GM18873 (cell line): ENCODE results near the gene HNRNPL.
A peak's percentile ranks its signal among the peaks of the same experiment; 100 is the strongest.
"Not testable (repeated sequence)": the region's sequence is repeated elsewhere in the genome, so short reads cannot be mapped to it uniquely, and the experiment has no call there.

ENCODE experiments used
- ATAC-seq: cut with Tn5 transposase; IDR thresholded peaks from one replicate; pipeline ENCODE4 v1.9.1; 2021; ENCODE audit warnings: mild to moderate bottlenecking, moderate library complexity, moderate number of reproducible peaks; ENCODE audit not compliant: unreplicated experiment, low FRiP score

The HNRNPL gene

DNA sequence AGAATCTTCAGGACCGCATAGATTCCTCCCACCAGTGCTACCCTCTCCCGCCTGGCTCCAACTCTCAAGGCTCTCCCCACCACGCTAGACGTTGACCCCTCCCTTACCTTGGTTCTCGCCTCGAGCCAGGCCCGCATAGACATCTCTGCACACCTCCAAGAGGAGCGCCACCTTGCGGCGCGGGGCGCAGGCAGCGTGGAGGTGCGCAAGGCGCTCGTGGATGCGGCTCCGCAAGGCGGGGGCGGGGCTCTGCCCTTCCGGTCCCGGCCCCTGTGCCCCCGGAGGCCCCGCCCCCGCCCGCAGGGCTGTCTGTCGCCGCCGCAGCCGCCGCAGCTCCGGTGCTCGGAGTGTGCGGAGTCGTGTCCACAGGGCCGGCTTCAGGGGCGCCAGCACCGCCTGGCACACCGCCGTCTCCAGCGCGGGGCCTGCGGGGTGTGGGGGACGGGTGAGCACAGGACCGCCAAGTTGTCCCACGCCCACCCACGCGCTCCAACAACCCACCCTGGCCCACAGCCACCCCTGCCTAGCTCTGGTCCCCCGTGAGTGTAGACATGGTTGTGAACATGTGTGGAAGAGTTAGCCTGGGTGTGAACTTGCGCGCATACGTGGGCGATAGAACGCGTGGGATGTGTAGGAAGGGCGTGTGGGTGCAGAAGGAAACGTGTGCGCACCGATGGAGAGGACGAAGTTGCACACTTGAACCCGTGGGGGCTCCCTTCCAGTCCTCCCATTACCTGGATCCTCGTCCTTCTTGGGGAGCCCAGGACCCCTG, 20.2 kb upstream of the HNRNPL start:
- ATAC-seq = no peak

- ATAC-seq = no peak
Measured at GRCh38 chr19:38869160-38869835, 19.5 kb upstream of the HNRNPL start.

DNA sequence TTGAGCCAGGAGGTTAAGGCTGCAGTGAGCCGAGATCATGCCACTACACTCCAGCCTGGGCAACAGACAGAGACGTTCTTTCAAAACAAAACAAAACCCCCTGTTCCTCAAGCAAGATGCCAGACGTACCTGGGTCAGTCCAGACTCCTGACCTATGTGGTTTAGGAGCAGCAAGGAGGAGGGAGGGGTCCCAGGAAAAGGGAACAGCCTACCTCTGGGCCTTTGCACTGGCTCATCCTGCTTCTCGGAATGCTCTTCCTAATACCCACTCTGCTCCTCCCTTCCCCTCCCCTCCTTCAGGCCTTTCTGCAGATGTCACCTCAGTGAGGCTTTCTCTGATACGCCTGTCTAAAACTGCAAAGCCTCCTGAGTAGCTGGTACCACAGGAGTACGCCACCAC, 18.8 kb upstream of the HNRNPL start:
- ATAC-seq = no peak

- ATAC-seq = no peak
Measured at GRCh38 chr19:38867171-38867780, 17.5 kb upstream of the HNRNPL start.

GRCh38 chr19:38862321-38863059, 12.7 kb upstream of the HNRNPL start:
- ATAC-seq = no peak

GRCh38 chr19:38861368-38861767, 11.6 kb upstream of the HNRNPL start:
- no peak for ATAC-seq

GRCh38 chr19:38859631-38860204, 9.9 kb upstream of the HNRNPL start:
- not testable (repeated sequence) for ATAC-seq

GRCh38 chr19:38856813-38857212, 7.0 kb upstream of the HNRNPL start:
- ATAC-seq = no peak

- not testable (repeated sequence) for ATAC-seq
Measured at GRCh38 chr19:38855751-38856150, 6.0 kb upstream of the HNRNPL start.

DNA sequence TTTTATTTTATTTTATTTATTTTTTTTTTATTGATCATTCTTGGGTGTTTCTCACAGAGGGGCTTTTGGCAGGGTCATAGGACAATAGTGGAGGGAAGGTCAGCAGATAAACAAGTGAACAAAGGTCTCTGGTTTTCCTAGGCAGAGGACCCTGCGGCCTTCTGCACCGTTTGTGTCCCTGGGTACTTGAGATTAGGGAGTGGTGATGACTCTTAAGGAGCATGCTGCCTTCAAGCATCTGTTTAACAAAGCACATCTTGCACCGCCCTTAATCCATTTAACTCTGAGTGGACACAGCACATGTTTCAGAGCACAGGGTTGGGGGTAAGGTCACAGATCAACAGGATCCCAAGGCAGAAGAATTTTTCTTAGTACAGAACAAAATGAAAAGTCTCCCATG, 5.2 kb upstream of the HNRNPL start:
- ATAC-seq = not testable (repeated sequence)

DNA sequence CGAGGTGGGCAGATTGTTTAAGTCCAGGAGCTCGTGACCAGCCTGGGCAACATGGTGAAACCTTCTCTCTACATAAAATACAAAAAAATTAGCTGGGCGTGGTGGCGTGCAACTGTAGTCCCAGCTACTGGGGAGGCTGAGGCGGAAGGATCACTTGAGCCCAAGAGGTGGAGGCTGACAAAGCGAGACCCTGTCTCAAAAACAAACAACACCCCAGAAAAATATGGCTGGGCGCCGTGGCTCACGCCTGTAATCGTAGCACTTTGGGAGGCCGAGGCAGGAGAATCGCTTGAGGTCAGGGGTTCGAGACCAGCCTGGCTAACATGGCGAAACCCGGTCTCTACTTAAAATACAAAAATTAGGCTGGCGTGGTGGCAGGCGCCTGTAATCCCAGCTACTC, 3.4 kb upstream of the HNRNPL start:
- ATAC-seq = no peak

- ATAC-seq = no peak
Measured at GRCh38 chr19:38852231-38853044, 2.7 kb upstream of the HNRNPL start.

- ATAC-seq = no peak
Measured at GRCh38 chr19:38851622-38852230, 1.9 kb upstream of the HNRNPL start.

DNA sequence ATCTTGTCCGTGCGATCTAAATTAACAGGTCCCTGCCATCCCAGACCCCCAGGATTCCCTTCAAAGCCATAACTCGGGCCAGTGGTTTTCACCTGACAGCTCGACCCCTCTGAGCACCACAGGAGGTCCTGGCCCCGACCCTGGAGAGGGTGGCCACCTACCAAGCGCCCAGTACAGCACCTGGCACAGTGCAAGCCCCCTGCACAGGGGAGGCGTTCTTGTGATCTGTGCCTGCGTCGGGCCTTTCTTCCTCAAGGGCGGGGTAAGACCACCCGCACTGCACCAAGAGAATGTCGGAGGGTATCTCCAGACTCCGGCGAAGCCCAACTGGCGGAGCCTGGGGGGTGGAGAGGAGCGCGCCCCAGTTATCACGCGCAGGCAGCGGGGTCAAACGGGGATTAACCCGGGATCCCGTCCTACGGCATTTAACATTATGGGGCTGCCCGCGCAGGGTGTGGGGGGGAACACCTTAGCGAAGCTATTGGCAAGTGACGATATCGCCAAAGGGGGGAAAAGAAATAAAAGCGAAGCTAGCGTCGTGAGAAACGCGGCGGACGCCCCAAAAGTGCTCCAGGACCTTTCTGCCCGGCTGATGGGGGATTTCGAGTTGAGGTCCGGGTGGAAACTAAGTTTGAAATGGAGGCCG, 1.3 kb upstream of the HNRNPL start:
- ATAC-seq = no peak

DNA sequence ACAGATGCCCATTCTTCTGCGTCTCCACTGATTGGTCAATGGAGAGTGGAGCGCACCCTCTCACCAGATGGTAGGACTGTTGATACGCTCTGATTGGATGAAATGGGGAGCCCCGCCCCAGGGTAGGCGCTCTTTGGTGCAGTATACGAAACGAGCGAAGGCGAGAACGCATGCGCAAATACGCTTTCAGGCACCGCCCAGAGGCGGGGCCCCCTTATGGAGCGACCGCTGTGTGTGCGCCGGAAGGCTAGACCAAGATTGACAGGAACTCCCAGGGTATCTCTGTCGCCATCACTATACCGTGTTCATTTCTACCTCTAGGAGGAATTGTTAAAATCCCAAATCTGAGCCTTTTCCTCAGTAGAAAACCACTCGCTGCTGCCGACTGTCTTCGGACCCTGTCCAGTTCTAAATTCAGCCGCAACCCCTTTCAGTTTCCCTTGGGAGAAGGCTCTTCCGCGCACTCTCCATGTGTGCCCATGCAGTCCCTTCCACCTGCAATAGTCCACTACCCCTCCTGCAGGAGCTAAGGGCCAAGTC, 720 bp upstream of the HNRNPL start:
- ATAC-seq = peak; percentile 80

GRCh38 chr19:38849147-38849859, 483 bp downstream of the HNRNPL start:
- ATAC-seq = no peak

GRCh38 chr19:38848299-38849146, 1.3 kb downstream of the HNRNPL start:
- no peak for ATAC-seq
